HG03342 (cell line): ENCODE data around the gene HHAT.

Experiments used
- ATAC-seq: cut with Tn5 transposase; IDR thresholded peaks from one replicate; pipeline ENCODE4 v1.9.1; 2021; ENCODE audit warnings: mild to moderate bottlenecking, moderate library complexity; ENCODE audit not compliant: unreplicated experiment

HHAT gene

GRCh38 chr1:210698661-210699060 is 370.0 kb downstream of the HHAT start:
- no peak for ATAC-seq

GRCh38 chr1:210700083-210700482 is 371.4 kb downstream of the HHAT start:
- ATAC-seq, result no peak

- ATAC-seq, result no peak
These were observed 371.8 kb downstream of the HHAT start for GRCh38 chr1:210700511-210700910.

- no peak for ATAC-seq
These were observed 373.8 kb downstream of the HHAT start for GRCh38 chr1:210702506-210702905.

- no peak for ATAC-seq
These were observed 374.9 kb downstream of the HHAT start for GRCh38 chr1:210703593-210703992.

- ATAC-seq, result no peak
These were observed 376.4 kb downstream of the HHAT start for GRCh38 chr1:210705086-210705485.

GRCh38 chr1:210706246-210706645 is 377.5 kb downstream of the HHAT start:
- no peak for ATAC-seq

- no peak for ATAC-seq
These were observed 378.9 kb downstream of the HHAT start for GRCh38 chr1:210707300-210708240.

GRCh38 chr1:210709701-210710100 is 381.0 kb downstream of the HHAT start:
- ATAC-seq, result no peak

GRCh38 chr1:210711825-210712612 is 383.3 kb downstream of the HHAT start:
- ATAC-seq, result no peak

GRCh38 chr1:210715072-210715471 is 386.4 kb downstream of the HHAT start:
- ATAC-seq, result no peak

GRCh38 chr1:210722410-210723081 is 393.8 kb downstream of the HHAT start:
- no peak for ATAC-seq

- no peak for ATAC-seq
These were observed 394.9 kb downstream of the HHAT start for GRCh38 chr1:210723646-210724045.

GRCh38 chr1:210724768-210725167 is 396.1 kb downstream of the HHAT start:
- ATAC-seq, result no peak
